WTC11 (cell line): ENCODE measurements around the gene HHAT. TPM values are rescaled to one million over a fixed set of nuclear protein-coding genes. Genes with fewer than 3 reads are reported as not detected.

Source experiments
- ATAC-seq: fragments of 200-7000 bp; cut with Tn5 transposase; 2 replicates; pipeline ENCODE4 v1.10.0; 2021; ENCODE audit warnings: mild to moderate bottlenecking, moderate library complexity
- CTCF ChIA-PET: fragments of 300-600 bp; sonication (Branson Sonifier 250); formaldehyde crosslinking; loops from one replicate; lab custom pipeline; 2021; ENCODE audit warnings: antibody characterized with exemption; lab: Charles Lee
- POLR2A ChIA-PET: fragments of 350-600 bp; sonication (Branson Sonifier 250); formaldehyde crosslinking; loops from one replicate; lab custom pipeline; 2021; ENCODE audit warnings: antibody characterized with exemption; lab: Charles Lee
- DNase-seq: peaks from one replicate; pipeline ENCODE4 v3.0.0; 2021; ENCODE audit warnings: low spot score
- H3K27ac Mint-ChIP-seq: 2 replicates; pipeline ENCODE4 v1.8.0; 2021; ENCODE audit warnings: mixed read lengths
- H3K27me3 Mint-ChIP-seq: 2 replicates; pipeline ENCODE4 v1.8.0; 2021; ENCODE audit warnings: low read depth, mild to moderate bottlenecking, moderate library complexity, mixed read lengths
- H3K36me3 Mint-ChIP-seq: 2 replicates; pipeline ENCODE4 v1.8.0; 2021; ENCODE audit warnings: mixed read lengths
- H3K4me1 Mint-ChIP-seq: 2 replicates; pipeline ENCODE4 v1.8.0; 2022; ENCODE audit warnings: mixed read lengths
- H3K4me3 Mint-ChIP-seq: 2 replicates; pipeline ENCODE4 v1.8.0; 2021; ENCODE audit warnings: mild to moderate bottlenecking, moderate library complexity, mixed read lengths
- H3K9me3 Mint-ChIP-seq: 2 replicates; pipeline ENCODE4 v1.8.0; 2021; ENCODE audit warnings: mixed read lengths
- GTF2I ChIP-seq: fragments of 250-450 bp; sonication (Bioruptor Pico); conservative IDR thresholded peaks from 2 replicates; pipeline ENCODE4 v1.4.0; 2021; ENCODE audit warnings: mild to moderate bottlenecking
- HMGXB4 ChIP-seq: sonication (generic); formaldehyde crosslinking; IDR thresholded peaks from 2 replicates; pipeline ENCODE4 v1.8.1; 2023; ENCODE audit warnings: mild to moderate bottlenecking, moderate library complexity, missing genetic modification reagents
- IRF2 ChIP-seq: sonication (generic); formaldehyde crosslinking; IDR thresholded peaks from 2 replicates; pipeline ENCODE4 v1.8.0; 2022; ENCODE audit warnings: low read depth, missing genetic modification reagents, borderline replicate concordance
- MXD4 ChIP-seq: fragments of 250-450 bp; sonication (Bioruptor Pico); IDR thresholded peaks from 2 replicates; pipeline ENCODE4 v1.8.0; 2021; ENCODE audit warnings: mild to moderate bottlenecking, moderate library complexity, borderline replicate concordance
- RORB ChIP-seq: fragments of 250-450 bp; sonication (Bioruptor Pico); IDR thresholded peaks from 2 replicates; pipeline ENCODE4 v1.9.0; 2021; ENCODE audit warnings: mild to moderate bottlenecking
- STAT6 ChIP-seq: sonication (generic); formaldehyde crosslinking; conservative IDR thresholded peaks from 2 replicates; pipeline ENCODE4 v1.8.1; 2023; ENCODE audit warnings: mild to moderate bottlenecking, low read depth, missing genetic modification reagents, moderate library complexity
- TEAD4 ChIP-seq: sonication (generic); formaldehyde crosslinking; IDR thresholded peaks from 2 replicates; pipeline ENCODE4 v1.8.0; 2022; ENCODE audit warnings: mild to moderate bottlenecking, missing genetic modification reagents
- ZBTB43 ChIP-seq: sonication (generic); formaldehyde crosslinking; IDR thresholded peaks from 2 replicates; pipeline ENCODE4 v1.8.1; 2023; ENCODE audit warnings: mild to moderate bottlenecking, missing genetic modification reagents
- ZNF423 ChIP-seq: fragments of 250-450 bp; sonication (Bioruptor Pico); IDR thresholded peaks from 2 replicates; pipeline ENCODE4 v2.1.2; 2022; ENCODE audit warnings: mild to moderate bottlenecking, moderate library complexity
- ZNF425 ChIP-seq: fragments of 250-450 bp; sonication (Bioruptor Pico); conservative IDR thresholded peaks from 2 replicates; pipeline ENCODE4 v1.9.0; 2021; ENCODE audit warnings: mild to moderate bottlenecking
- total RNA-seq: library from RNA; stranded (reverse); gene quantifications from 3 replicates; pipeline ENCODE4 v1.2.3, GENCODE V29; 2021
- TF ChIP-seq, protein P1 (sequence below): sonication (generic); formaldehyde crosslinking; IDR thresholded peaks from 2 replicates; pipeline ENCODE4 v1.8.0; 2023; ENCODE audit warnings: mild to moderate bottlenecking, missing genetic modification reagents
- TF ChIP-seq, protein P2 (sequence below): sonication (generic); formaldehyde crosslinking; IDR thresholded peaks from 2 replicates; pipeline ENCODE4 v1.8.1; 2023; ENCODE audit warnings: mild to moderate bottlenecking, missing genetic modification reagents, borderline replicate concordance
- TF ChIP-seq, protein P3 (sequence below): sonication (generic); formaldehyde crosslinking; IDR thresholded peaks from 2 replicates; pipeline ENCODE4 v1.8.1; 2023; ENCODE audit warnings: mild to moderate bottlenecking, missing genetic modification reagents

Gene HHAT
- total RNA-seq, 1 experiment from 2014 or later, result 0.39 TPM

DNA sequence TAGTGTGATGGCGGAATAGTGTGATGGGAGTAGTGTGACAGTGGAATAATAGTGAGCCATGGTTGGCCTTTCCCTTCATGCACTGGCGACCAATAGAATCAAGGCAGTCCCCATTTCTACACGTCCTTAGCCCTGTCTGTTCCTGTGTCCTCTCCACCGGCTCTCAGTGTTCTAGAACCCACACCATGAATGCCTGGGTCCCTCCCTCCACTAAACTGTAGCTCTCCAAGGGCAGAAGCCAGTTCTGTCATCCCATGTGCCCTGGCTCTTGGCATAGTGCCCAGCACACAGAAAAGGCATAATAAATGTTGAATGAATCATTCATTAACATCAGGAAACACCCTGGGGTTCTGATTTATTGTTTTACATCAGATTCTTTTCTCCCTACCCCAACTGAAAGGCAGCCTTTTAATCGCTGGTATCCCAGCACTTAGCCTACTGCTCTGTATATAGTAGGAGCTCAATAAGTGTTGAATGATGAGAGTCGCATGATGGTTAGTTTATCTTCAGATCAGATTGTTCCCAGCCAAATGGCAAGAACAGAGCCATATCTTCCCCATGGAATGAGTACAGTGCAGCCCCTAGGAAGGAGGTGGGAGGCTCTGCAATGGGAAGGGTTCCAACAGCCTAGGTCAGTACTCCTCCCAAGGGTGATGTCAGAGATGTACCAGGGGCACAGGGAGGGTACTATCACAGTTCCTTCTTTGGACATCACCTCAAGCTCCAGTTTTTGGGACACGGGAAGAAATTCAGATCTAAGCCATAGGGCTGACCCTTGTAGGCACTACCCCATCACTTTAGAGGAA, 325.7 kb downstream of the HHAT start:
- peaks cover 4% of the 10 kb centered on the region; the same call in 1 of the 2 replicates for H3K36me3 Mint-ChIP-seq
- H3K4me1 Mint-ChIP-seq, result peaks cover 7% of the 10 kb centered on the region
- ChIA-PET POLR2A (no interaction called here), CTCF (no interaction called here)
- no peak for DNase-seq
- peaks cover 5% of the 10 kb centered on the region for H3K9me3 Mint-ChIP-seq
- no peak for TF ChIP-seq IRF2 (CRISPR knock-in tag)
- no peak overlapping the region for H3K4me3 Mint-ChIP-seq
- no peaks in the 10 kb centered on the region for H3K27me3 Mint-ChIP-seq
- no peak overlapping the region for H3K27ac Mint-ChIP-seq
- ATAC-seq, result no peak

GRCh38 chr1:210655511-210655910, 326.8 kb downstream of the HHAT start:
- Mint-ChIP-seq H3K36me3 (peaks cover 4% of the 10 kb centered on the region; the same call in 1 of the 2 replicates), H3K4me1 (peaks cover 7% of the 10 kb centered on the region), H3K4me3 (no peak overlapping the region), H3K27me3 (no peaks in the 10 kb centered on the region), H3K27ac (no peak overlapping the region), H3K9me3 (peaks cover 8% of the 10 kb centered on the region)
- DNase-seq (no peak), ATAC-seq (no peak)
- CTCF ChIA-PET, result no interaction called here
- TF ChIP-seq ZBTB43 (no peak), TEAD4 (CRISPR knock-in tag) (no peak), HMGXB4 (no peak)
- POLR2A ChIA-PET, result no interaction called here

- no peak overlapping the region for H3K4me3 Mint-ChIP-seq
- DNase-seq (no peak), ATAC-seq (no peak)
- no peaks in the 10 kb centered on the region for H3K4me1 Mint-ChIP-seq
- H3K9me3 Mint-ChIP-seq, result peaks cover 12% of the 10 kb centered on the region
- ChIA-PET POLR2A (no interaction called here), CTCF (no interaction called here)
- H3K27ac Mint-ChIP-seq, result no peak overlapping the region
- H3K36me3 Mint-ChIP-seq, result peaks cover 4% of the 10 kb centered on the region; the same call in 1 of the 2 replicates
- H3K27me3 Mint-ChIP-seq, result no peaks in the 10 kb centered on the region
- TF ChIP-seq, protein P1, sequence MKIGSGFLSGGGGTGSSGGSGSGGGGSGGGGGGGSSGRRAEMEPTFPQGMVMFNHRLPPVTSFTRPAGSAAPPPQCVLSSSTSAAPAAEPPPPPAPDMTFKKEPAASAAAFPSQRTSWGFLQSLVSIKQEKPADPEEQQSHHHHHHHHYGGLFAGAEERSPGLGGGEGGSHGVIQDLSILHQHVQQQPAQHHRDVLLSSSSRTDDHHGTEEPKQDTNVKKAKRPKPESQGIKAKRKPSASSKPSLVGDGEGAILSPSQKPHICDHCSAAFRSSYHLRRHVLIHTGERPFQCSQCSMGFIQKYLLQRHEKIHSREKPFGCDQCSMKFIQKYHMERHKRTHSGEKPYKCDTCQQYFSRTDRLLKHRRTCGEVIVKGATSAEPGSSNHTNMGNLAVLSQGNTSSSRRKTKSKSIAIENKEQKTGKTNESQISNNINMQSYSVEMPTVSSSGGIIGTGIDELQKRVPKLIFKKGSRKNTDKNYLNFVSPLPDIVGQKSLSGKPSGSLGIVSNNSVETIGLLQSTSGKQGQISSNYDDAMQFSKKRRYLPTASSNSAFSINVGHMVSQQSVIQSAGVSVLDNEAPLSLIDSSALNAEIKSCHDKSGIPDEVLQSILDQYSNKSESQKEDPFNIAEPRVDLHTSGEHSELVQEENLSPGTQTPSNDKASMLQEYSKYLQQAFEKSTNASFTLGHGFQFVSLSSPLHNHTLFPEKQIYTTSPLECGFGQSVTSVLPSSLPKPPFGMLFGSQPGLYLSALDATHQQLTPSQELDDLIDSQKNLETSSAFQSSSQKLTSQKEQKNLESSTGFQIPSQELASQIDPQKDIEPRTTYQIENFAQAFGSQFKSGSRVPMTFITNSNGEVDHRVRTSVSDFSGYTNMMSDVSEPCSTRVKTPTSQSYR (CRISPR knock-in tag), result no peak
- TF ChIP-seq RORB (CRISPR knock-in tag), result no peak
- TF ChIP-seq, protein P2, sequence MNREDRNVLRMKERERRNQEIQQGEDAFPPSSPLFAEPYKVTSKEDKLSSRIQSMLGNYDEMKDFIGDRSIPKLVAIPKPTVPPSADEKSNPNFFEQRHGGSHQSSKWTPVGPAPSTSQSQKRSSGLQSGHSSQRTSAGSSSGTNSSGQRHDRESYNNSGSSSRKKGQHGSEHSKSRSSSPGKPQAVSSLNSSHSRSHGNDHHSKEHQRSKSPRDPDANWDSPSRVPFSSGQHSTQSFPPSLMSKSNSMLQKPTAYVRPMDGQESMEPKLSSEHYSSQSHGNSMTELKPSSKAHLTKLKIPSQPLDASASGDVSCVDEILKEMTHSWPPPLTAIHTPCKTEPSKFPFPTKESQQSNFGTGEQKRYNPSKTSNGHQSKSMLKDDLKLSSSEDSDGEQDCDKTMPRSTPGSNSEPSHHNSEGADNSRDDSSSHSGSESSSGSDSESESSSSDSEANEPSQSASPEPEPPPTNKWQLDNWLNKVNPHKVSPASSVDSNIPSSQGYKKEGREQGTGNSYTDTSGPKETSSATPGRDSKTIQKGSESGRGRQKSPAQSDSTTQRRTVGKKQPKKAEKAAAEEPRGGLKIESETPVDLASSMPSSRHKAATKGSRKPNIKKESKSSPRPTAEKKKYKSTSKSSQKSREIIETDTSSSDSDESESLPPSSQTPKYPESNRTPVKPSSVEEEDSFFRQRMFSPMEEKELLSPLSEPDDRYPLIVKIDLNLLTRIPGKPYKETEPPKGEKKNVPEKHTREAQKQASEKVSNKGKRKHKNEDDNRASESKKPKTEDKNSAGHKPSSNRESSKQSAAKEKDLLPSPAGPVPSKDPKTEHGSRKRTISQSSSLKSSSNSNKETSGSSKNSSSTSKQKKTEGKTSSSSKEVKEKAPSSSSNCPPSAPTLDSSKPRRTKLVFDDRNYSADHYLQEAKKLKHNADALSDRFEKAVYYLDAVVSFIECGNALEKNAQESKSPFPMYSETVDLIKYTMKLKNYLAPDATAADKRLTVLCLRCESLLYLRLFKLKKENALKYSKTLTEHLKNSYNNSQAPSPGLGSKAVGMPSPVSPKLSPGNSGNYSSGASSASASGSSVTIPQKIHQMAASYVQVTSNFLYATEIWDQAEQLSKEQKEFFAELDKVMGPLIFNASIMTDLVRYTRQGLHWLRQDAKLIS (CRISPR knock-in tag), result no peak
- TF ChIP-seq STAT6 (CRISPR knock-in tag), result no peak
- TF ChIP-seq GTF2I (CRISPR knock-in tag), result no peak
- no peak for TF ChIP-seq ZNF425 (CRISPR knock-in tag)
- no peak for TF ChIP-seq ZNF423 (CRISPR knock-in tag)
- TF ChIP-seq, protein P3, sequence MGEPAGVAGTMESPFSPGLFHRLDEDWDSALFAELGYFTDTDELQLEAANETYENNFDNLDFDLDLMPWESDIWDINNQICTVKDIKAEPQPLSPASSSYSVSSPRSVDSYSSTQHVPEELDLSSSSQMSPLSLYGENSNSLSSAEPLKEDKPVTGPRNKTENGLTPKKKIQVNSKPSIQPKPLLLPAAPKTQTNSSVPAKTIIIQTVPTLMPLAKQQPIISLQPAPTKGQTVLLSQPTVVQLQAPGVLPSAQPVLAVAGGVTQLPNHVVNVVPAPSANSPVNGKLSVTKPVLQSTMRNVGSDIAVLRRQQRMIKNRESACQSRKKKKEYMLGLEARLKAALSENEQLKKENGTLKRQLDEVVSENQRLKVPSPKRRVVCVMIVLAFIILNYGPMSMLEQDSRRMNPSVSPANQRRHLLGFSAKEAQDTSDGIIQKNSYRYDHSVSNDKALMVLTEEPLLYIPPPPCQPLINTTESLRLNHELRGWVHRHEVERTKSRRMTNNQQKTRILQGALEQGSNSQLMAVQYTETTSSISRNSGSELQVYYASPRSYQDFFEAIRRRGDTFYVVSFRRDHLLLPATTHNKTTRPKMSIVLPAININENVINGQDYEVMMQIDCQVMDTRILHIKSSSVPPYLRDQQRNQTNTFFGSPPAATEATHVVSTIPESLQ (CRISPR knock-in tag), result no peak
- no peak for TF ChIP-seq MXD4 (CRISPR knock-in tag)
These were observed 329.1 kb downstream of the HHAT start for GRCh38 chr1:210657806-210658205.
